Cardiac muscle cell (in vitro differentiated cells and primary cell): ENCODE results near the gene PIK3C3. TPM values are rescaled to one million over a fixed set of nuclear protein-coding genes. Genes with fewer than 3 reads are reported as not detected.

Experiments
- DNase-seq, 2 donors: peaks; one replicate each; pipeline versions ENCODE4 v3.0.0 to v3.0.0-alpha.2; 2010 to 2017; ENCODE audit warnings: low read depth in 1 of 2, low spot score in 1 of 2
- H3K27ac ChIP-seq: fragments of 200-600 bp; sonication (generic); 2 replicates; pipeline ENCODE4 v1.5.1; 2016
- H3K27me3 ChIP-seq: fragments of 200-600 bp; sonication (generic); 2 replicates; pipeline ENCODE4 v1.6.0; 2016; ENCODE audit warnings: control low read depth
- H3K36me3 ChIP-seq: fragments of 200-600 bp; sonication (generic); 2 replicates; pipeline ENCODE4 v1.5.1; 2016; ENCODE audit warnings: control low read depth
- H3K4me1 ChIP-seq: fragments of 200-600 bp; sonication (generic); 2 replicates; pipeline ENCODE4 v1.8.1; 2017; ENCODE audit warnings: low read depth, mild to moderate bottlenecking, mixed run types
- H3K4me3 ChIP-seq: fragments of 200-600 bp; sonication (generic); 2 replicates; pipeline ENCODE4 v1.5.1; 2016; ENCODE audit warnings: mild to moderate bottlenecking
- H3K9me3 ChIP-seq: fragments of 200-600 bp; sonication (generic); 2 replicates; pipeline ENCODE4 v1.5.1; 2017; ENCODE audit warnings: low read depth, mild to moderate bottlenecking, control low read depth
- CTCF ChIP-seq: IDR thresholded peaks from 2 replicates; pipeline ENCODE4 v1.5.1; 2012; ENCODE audit warnings: low read depth, mild to moderate bottlenecking, low read length
- polyA plus RNA-seq: library from polyadenylated mRNA; unstranded; fragments of >200 nt; fragmentation: Nextera tagmentation; extraction: Ambion mirVana; gene quantifications from 2 replicates; pipeline ENCODE4 v1.2.1, GENCODE V29; 2016
- total RNA-seq: library from RNA; depleted of rRNA; stranded (reverse); fragments of >200 nt; gene quantifications from 2 replicates; pipeline ENCODE4 v1.2.3, GENCODE V29; 2016

Gene PIK3C3
- total RNA-seq: 36.8 and 41.0 TPM in 2 replicates
- 29.6 and 37.5 TPM in 2 replicates for polyA plus RNA-seq

- Histone ChIP-seq H3K4me3 (peak within 1 kb of the TSS; percentile 87), H3K27ac (peak within 1 kb of the TSS; percentile 85), H3K36me3 (peaks cover 13% of the 10 kb centered on the region), H3K9me3 (no peaks in the 10 kb centered on the region), H3K27me3 (no peaks in the 10 kb centered on the region), H3K4me1 (peaks cover 18% of the 10 kb centered on the region)
- peak; percentile 97 to 99 for DNase-seq
- TF ChIP-seq CTCF: no peak
These were observed at the start of gene PIK3C3 for GRCh38 chr18:41954827-41955613. Gene PIK3C3, plus strand, starts transcription at chr18:41955234. Its CDS starts 58 bp downstream, at chr18:41955292.

- peak in 1 of 2 donors; percentile 40 for DNase-seq
- no peak overlapping the region for H3K4me3 ChIP-seq
- no peaks in the 10 kb centered on the region for H3K36me3 ChIP-seq
- H3K4me1 ChIP-seq: peaks cover 13% of the 10 kb centered on the region
- no peaks in the 10 kb centered on the region for H3K27me3 ChIP-seq
- TF ChIP-seq CTCF: no peak
- H3K27ac ChIP-seq: no peak overlapping the region
- no peaks in the 10 kb centered on the region for H3K9me3 ChIP-seq
These were observed 49.1 kb upstream of the PIK3C3 start for GRCh38 chr18:41905786-41906527.

- Histone ChIP-seq H3K4me3 (no peak overlapping the region), H3K36me3 (no peaks in the 10 kb centered on the region), H3K4me1 (peaks cover 13% of the 10 kb centered on the region), H3K27me3 (no peaks in the 10 kb centered on the region), H3K27ac (no peak overlapping the region), H3K9me3 (no peaks in the 10 kb centered on the region)
- peak; percentile 54 to 78 for DNase-seq
- TF ChIP-seq CTCF: peak; percentile 52
These were observed 48.4 kb upstream of the PIK3C3 start for GRCh38 chr18:41906528-41907146.

- Histone ChIP-seq H3K4me1 (no peaks in the 10 kb centered on the region), H3K27me3 (no peaks in the 10 kb centered on the region), H3K4me3 (no peak overlapping the region), H3K36me3 (no peaks in the 10 kb centered on the region), H3K27ac (no peak overlapping the region), H3K9me3 (no peaks in the 10 kb centered on the region)
- peak in 1 of 2 donors; percentile 16 for DNase-seq
- no peak for TF ChIP-seq CTCF
These were observed 37.9 kb upstream of the PIK3C3 start for GRCh38 chr18:41917181-41917580.

- DNase-seq: no peak
- Histone ChIP-seq H3K9me3 (no peaks in the 10 kb centered on the region), H3K4me3 (no peak overlapping the region)
These were observed 33.3 kb upstream of the PIK3C3 start for GRCh38 chr18:41921770-41922169.

More at GRCh38 chr18:41921770-41922169, 33.3 kb upstream of the PIK3C3 start:
- H3K27ac ChIP-seq: no peak overlapping the region
- H3K36me3 ChIP-seq: no peaks in the 10 kb centered on the region
- H3K4me1 ChIP-seq: no peaks in the 10 kb centered on the region
- no peak for TF ChIP-seq CTCF
- H3K27me3 ChIP-seq: no peaks in the 10 kb centered on the region
